SH-SY5Y (cell line): ENCODE results near the gene BACE2.

Experiments used
- GATA2 ChIP-seq: IDR thresholded peaks from 2 replicates; pipeline ENCODE4 v1.6.1; 2011; ENCODE audit warnings: mild to moderate bottlenecking, low read depth, low read length
- GATA3 ChIP-seq: IDR thresholded peaks from 2 replicates; pipeline ENCODE4 v1.6.1; 2011; ENCODE audit warnings: low read depth, mild to moderate bottlenecking, low read length, moderate library complexity

DNA sequence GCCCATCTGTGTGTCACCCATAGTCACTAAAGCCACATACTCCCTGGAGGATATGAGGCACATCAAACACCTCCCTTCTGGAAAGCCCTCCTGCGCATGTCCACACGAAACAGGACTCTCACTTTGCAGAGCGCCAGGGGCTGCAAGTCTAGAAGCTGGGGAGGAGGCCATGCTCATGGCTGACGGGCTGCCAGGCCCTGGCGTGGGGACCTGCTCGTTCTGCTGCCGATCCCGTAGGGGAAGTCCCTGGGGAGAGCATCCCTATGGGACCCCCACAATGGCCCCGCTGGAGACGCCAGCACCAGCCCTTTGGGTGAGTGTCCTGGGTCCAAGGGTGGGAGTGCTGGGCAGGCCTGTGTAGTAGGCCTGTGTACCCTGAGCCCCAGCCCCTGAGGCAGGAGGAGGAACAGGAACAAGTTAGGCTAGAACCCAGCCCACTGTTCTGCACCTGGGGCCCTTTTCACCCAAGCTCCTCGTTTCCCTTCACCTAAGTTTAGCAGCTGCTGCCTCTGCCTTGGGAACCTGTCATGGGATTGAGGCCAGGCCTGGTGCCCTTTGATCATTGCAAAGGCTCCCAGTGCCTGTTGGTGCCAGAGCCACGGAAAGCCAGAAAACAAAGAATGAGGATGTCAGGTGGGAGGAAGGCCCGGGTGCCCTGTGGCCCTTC, 158.6 kb downstream of the BACE2 start:
- TF ChIP-seq GATA2 (no peak), GATA3 (no peak)
